H1 (cell line): ENCODE results near the gene SLC51B. TPM values are rescaled to one million over a fixed set of nuclear protein-coding genes. Genes with fewer than 3 reads are reported as not detected.

Source experiments
- CTCF ChIA-PET: fragments of 300-600 bp; sonication (Branson Sonifier 250); formaldehyde crosslinking; loops from one replicate; lab custom pipeline; 2021; ENCODE audit not compliant: partially characterized antibody; lab: Charles Lee
- POLR2A ChIA-PET: fragments of 300-600 bp; sonication (Branson Sonifier 250); formaldehyde crosslinking; loops from one replicate; lab custom pipeline; 2021; ENCODE audit warnings: inconsistent platforms; ENCODE audit not compliant: partially characterized antibody; lab: Charles Lee
- DNase-seq, 2 experiments: peaks; one replicate each; pipeline versions ENCODE4 v3.0.0 to v3.0.0-alpha.2; 2010 to 2022; ENCODE audit warnings: low spot score in 2 of 2, low read depth in 1 of 2, mixed read lengths in 1 of 2
- FAIRE-seq: peaks from 2 replicates; lab custom pipeline; 2011; peaks lifted over from hg19 to GRCh38; lab: Jason Lieb, UNC
- H2AFZ ChIP-seq: 2 replicates; pipeline ENCODE4 v1.8.1; 2012; ENCODE audit warnings: low read length, inconsistent platforms
- H2AK5ac ChIP-seq: 2 replicates; pipeline ENCODE4 v1.6.1; 2013; ENCODE audit warnings: low read depth, low read length
- H2BK120ac ChIP-seq: replicated peaks from 2 replicates; pipeline ENCODE3; 2013; ENCODE audit warnings: low read depth, low read length, inconsistent platforms
- H2BK12ac ChIP-seq: 2 replicates; pipeline ENCODE4 v1.6.1; 2013; ENCODE audit warnings: low read depth, low read length
- H2BK15ac ChIP-seq: 2 replicates; pipeline ENCODE4 v1.6.1; 2013; ENCODE audit warnings: low read length
- H2BK20ac ChIP-seq: 2 replicates; pipeline ENCODE4 v1.6.1; 2013; ENCODE audit warnings: low read length
- H2BK5ac ChIP-seq: 2 replicates; pipeline ENCODE4 v1.6.1; 2013; ENCODE audit warnings: low read depth, low read length
- H3K14ac ChIP-seq: 2 replicates; pipeline ENCODE4 v1.6.1; 2013; ENCODE audit warnings: inconsistent platforms; ENCODE audit not compliant: insufficient read length
- H3K18ac ChIP-seq: 2 replicates; pipeline ENCODE4 v1.6.1; 2013; ENCODE audit warnings: low read length; ENCODE audit errors: extremely low read depth
- H3K23ac ChIP-seq: 2 replicates; pipeline ENCODE4 v1.6.1; 2013; ENCODE audit warnings: inconsistent platforms; ENCODE audit not compliant: insufficient read length
- H3K23me2 ChIP-seq: 2 replicates; pipeline ENCODE4 v1.6.1; 2013; ENCODE audit warnings: low read depth, low read length
- H3K27ac ChIP-seq: 2 replicates; pipeline ENCODE4 v1.6.1; 2011; ENCODE audit warnings: low read depth, low read length, inconsistent platforms
- H3K27me3 ChIP-seq, 4 experiments: replicated peaks in 1 of 4; 1 replicate in 1 of 4; 2 replicates in 3 of 4; pipeline versions ENCODE4 v1.6.1 to v1.8.1; 2011 to 2013; ENCODE audit warnings: low read length in 3 of 4, mild to moderate bottlenecking in 3 of 4, inconsistent platforms in 2 of 4, mixed read lengths in 2 of 4, moderate library complexity in 1 of 4; ENCODE audit not compliant: control insufficient read depth in 3 of 4, insufficient read depth in 3 of 4; ENCODE audit errors: extremely low read depth in 1 of 4
- H3K36me3 ChIP-seq, 4 experiments: 2 replicates each; pipeline versions ENCODE4 v1.6.1 to v1.8.1; 2011 to 2013; ENCODE audit warnings: mild to moderate bottlenecking in 4 of 4, low read length in 3 of 4, moderate library complexity in 2 of 4, control low read depth in 1 of 4, inconsistent platforms in 1 of 4; ENCODE audit not compliant: insufficient read depth in 4 of 4, control insufficient read depth in 2 of 4
- H3K4ac ChIP-seq: replicated peaks from 2 replicates; pipeline ENCODE3; 2013; ENCODE audit warnings: low read length, low read depth, mixed read lengths, inconsistent platforms; ENCODE audit not compliant: insufficient read length
- H3K4me1 ChIP-seq, 4 experiments: replicated peaks in 1 of 4; 1 replicate in 1 of 4; 2 replicates in 3 of 4; pipeline versions ENCODE4 v1.6.1 to v1.8.1; 2011 to 2013; ENCODE audit warnings: low read length in 3 of 4, inconsistent platforms in 2 of 4, mixed read lengths in 1 of 4; ENCODE audit not compliant: insufficient read depth in 4 of 4, control insufficient read depth in 3 of 4
- H3K4me2 ChIP-seq, 2 experiments: 2 replicates each; pipeline versions ENCODE4 v1.6.1 to v1.8.1; 2011 to 2013; ENCODE audit warnings: low read depth in 2 of 2, low read length in 2 of 2, control low read depth in 1 of 2, inconsistent platforms in 1 of 2, mild to moderate bottlenecking in 1 of 2; ENCODE audit not compliant: insufficient read depth in 1 of 2
- H3K4me3 ChIP-seq, 4 experiments: fragments of 200-600, 300-600 bp in 1 of 4; sonication (generic), shearing (Covaris generic), sonication (Bioruptor Twin) in 1 of 4; 2 replicates each; pipeline versions ENCODE4 v1.5.1 to v1.8.1; 2011 to 2016; ENCODE audit warnings: low read length in 4 of 4, low read depth in 3 of 4, control low read depth in 2 of 4, inconsistent platforms in 2 of 4, mild to moderate bottlenecking in 2 of 4, mixed read lengths in 1 of 4, moderate library complexity in 1 of 4; ENCODE audit not compliant: insufficient read depth in 2 of 4; ENCODE audit errors: extremely low read depth in 1 of 4
- H3K56ac ChIP-seq: replicated peaks from 2 replicates; pipeline ENCODE3; 2013; ENCODE audit warnings: low read depth, mild to moderate bottlenecking, mixed read lengths, low read length, inconsistent platforms; ENCODE audit not compliant: insufficient read length
- H3K79me1 ChIP-seq: 2 replicates; pipeline ENCODE4 v1.6.1; 2013; ENCODE audit warnings: low read depth, low read length, control low read depth
- H3K79me2 ChIP-seq, 2 experiments: 2 replicates each; pipeline versions ENCODE4 v1.6.1 to v1.8.1; 2012 to 2013; ENCODE audit warnings: low read length in 2 of 2, mild to moderate bottlenecking in 2 of 2, inconsistent platforms in 1 of 2; ENCODE audit not compliant: insufficient read depth in 2 of 2, control insufficient read depth in 1 of 2
- H3K9ac ChIP-seq, 4 experiments: replicated peaks in 1 of 4; 1 replicate in 1 of 4; 2 replicates in 3 of 4; pipeline versions ENCODE4 v1.6.1 to v1.8.1; 2011 to 2013; ENCODE audit warnings: low read depth in 3 of 4, low read length in 3 of 4, control low read depth in 2 of 4, mild to moderate bottlenecking in 2 of 4, moderate library complexity in 2 of 4, inconsistent platforms in 1 of 4; ENCODE audit errors: extremely low read depth in 1 of 4
- H3K9me3 ChIP-seq, 2 experiments: 2 replicates each; pipeline versions ENCODE4 v1.6.1 to v1.8.1; 2012 to 2013; ENCODE audit warnings: mild to moderate bottlenecking in 2 of 2, moderate library complexity in 2 of 2, control low read depth in 1 of 2, inconsistent platforms in 1 of 2, low read depth in 1 of 2, low read length in 1 of 2, mixed read lengths in 1 of 2; ENCODE audit not compliant: insufficient read depth in 2 of 2
- H4K20me1 ChIP-seq, 2 experiments: replicated peaks in 1 of 2; 2 replicates each; pipeline versions ENCODE3 to v1.8.1; 2011 to 2013; ENCODE audit warnings: inconsistent platforms in 2 of 2, low read length in 2 of 2, mild to moderate bottlenecking in 1 of 2; ENCODE audit not compliant: insufficient read depth in 2 of 2, control insufficient read depth in 1 of 2
- H4K5ac ChIP-seq: 2 replicates; pipeline ENCODE4 v1.6.1; 2013; ENCODE audit warnings: low read length, low read depth, mixed read lengths, inconsistent platforms; ENCODE audit not compliant: insufficient read length
- H4K8ac ChIP-seq: 2 replicates; pipeline ENCODE4 v1.8.0; 2013; ENCODE audit warnings: mild to moderate bottlenecking, moderate library complexity, low read length, inconsistent platforms; ENCODE audit not compliant: insufficient read depth; ENCODE audit errors: extremely low read depth
- H4K91ac ChIP-seq: replicated peaks from 2 replicates; pipeline ENCODE3; 2013; ENCODE audit warnings: low read length, mixed read lengths, inconsistent platforms; ENCODE audit not compliant: insufficient read length
- CEBPB ChIP-seq: IDR thresholded peaks from 2 replicates; pipeline ENCODE4 v1.6.1; 2012; ENCODE audit warnings: low read depth, low read length
- FOSL1 ChIP-seq: IDR thresholded peaks from 2 replicates; pipeline ENCODE4 v1.6.1; 2011; ENCODE audit warnings: mild to moderate bottlenecking, low read depth, low read length, moderate library complexity; ENCODE audit not compliant: insufficient read depth
- NRF1 ChIP-seq: IDR thresholded peaks from 2 replicates; pipeline ENCODE4 v1.6.1; 2011; ENCODE audit warnings: mild to moderate bottlenecking, low read depth, low read length, improper control_type of control experiment
- PHF8 ChIP-seq: fragments of 200-600 bp; sonication (generic); conservative IDR thresholded peaks from 2 replicates; pipeline ENCODE4 v1.7.1; 2012; ENCODE audit warnings: low read depth, mild to moderate bottlenecking, inconsistent platforms, low read length, moderate library complexity
- POU5F1 ChIP-seq: IDR thresholded peaks from 2 replicates; pipeline ENCODE4 v1.6.1; 2011; ENCODE audit warnings: low read depth, mild to moderate bottlenecking, low read length, moderate library complexity
- TBP ChIP-seq: IDR thresholded peaks from 2 replicates; pipeline ENCODE4 v1.6.1; 2011; ENCODE audit warnings: low read depth, low read length, improper control_type of control experiment
- ZNF274 ChIP-seq: IDR thresholded peaks from 2 replicates; pipeline ENCODE4 v1.7.0; 2012; ENCODE audit warnings: low read length, borderline replicate concordance; ENCODE audit errors: extremely low read depth
- WGBS, 2 experiments: shearing (Covaris generic) in 1 of 2; methylation state at CpG; one replicate each; pipeline versions ENCODE4 v1.1.6 to v1.1.7; 2013 to 2015; ENCODE audit warnings: low lambda C conversion rate in 2 of 2, mixed read lengths in 2 of 2, inconsistent platforms in 1 of 2, low coverage in 1 of 2, missing lambda C conversion rate in 1 of 2; ENCODE audit not compliant: insufficient replicate concordance in 2 of 2, insufficient coverage in 1 of 2, insufficient read length in 1 of 2; ENCODE audit errors: extremely low coverage in 1 of 2, missing lambda C conversion rate in 1 of 2; 5-methylcytosine and 5-hydroxymethylcytosine counted together
- polyA plus RNA-seq, 7 experiments: library from polyadenylated mRNA; depleted of rRNA in 3 of 7; stranded (reverse) in 5 of 7; unstranded in 2 of 7; fragments of >200 nt in 5 of 7; fragments of 200-250 nt in 2 of 7; gene quantifications; 1 replicate in 5 of 7; 2 replicates in 1 of 7; 4 replicates in 1 of 7; pipeline versions ENCODE4 v1.2.1 to v1.2.3, GENCODE V29; 2011 to 2013; ENCODE audit warnings: missing spikeins in 2 of 7, mixed read lengths in 2 of 7
- total RNA-seq: library from RNA; stranded (reverse); fragmentation: NEBNext Ultra II Directional; extraction: Animal tissue kit (Norgen Biotek cat#: 25700); gene quantifications from 2 replicates; pipeline ENCODE4 v1.2.1, GENCODE V29; 2021

SLC51B gene
- total and polyA plus RNA-seq, 2 of the 8 experiments (the other 6 are each of a cell fraction or from before 2014, with no cell fraction given) = not detected

- POLR2A ChIA-PET = interaction anchor here (1.0 kb wide), 1 partner anchor 10 kb away, joined by 3 read pairs; no protein-coding TSS in a partner anchor
- no peak overlapping the region for H4K8ac ChIP-seq
- H2AFZ ChIP-seq = no peak overlapping the region
- FAIRE-seq (no peak), DNase-seq (no peak)
- peaks cover 0 to 6% (median 4%) of the 10 kb centered on the region in 4 experiments; a peak in 3 of 7 replicates for H3K27me3 ChIP-seq
- no peak overlapping the region for H2BK12ac ChIP-seq
- no peak overlapping the region for H2BK5ac ChIP-seq
- H4K20me1 ChIP-seq = no peaks in the 10 kb centered on the region
- no peaks in the 10 kb centered on the region for H3K9me3 ChIP-seq
- H3K36me3 ChIP-seq = no peaks in the 10 kb centered on the region
- no peak overlapping the region for H3K23ac ChIP-seq
- H3K18ac ChIP-seq = no peak overlapping the region
- H3K23me2 ChIP-seq = peaks cover 5% of the 10 kb centered on the region; the same call in 1 of the 2 replicates
- CTCF ChIA-PET = interaction anchor here (1.5 to 9.6 kb wide), 6 partner anchors 13 to 64 kb away, joined by 4 to 259 read pairs (median 42); partner anchors contain the start of gene KBTBD13
- H3K56ac ChIP-seq = no peak overlapping the region
- H3K4me3 ChIP-seq = no peak overlapping the region
- H2BK120ac ChIP-seq = no peak overlapping the region
- no peak overlapping the region for H2AK5ac ChIP-seq
- 89% methylated on average over 7 of the region's 7 CpGs; no CpG with 5 or more reads in 1 of the 2 experiments for WGBS, 2 experiments
- TF ChIP-seq FOSL1 = no peak
- TF ChIP-seq TBP = no peak
- TF ChIP-seq PHF8 = no peak
- TF ChIP-seq NRF1 = no peak
- no peak for TF ChIP-seq POU5F1
- TF ChIP-seq CEBPB = no peak
- TF ChIP-seq ZNF274 = no peak
- no peak overlapping the region for H3K4ac ChIP-seq
- H3K9ac ChIP-seq = no peak overlapping the region
- H3K79me2 ChIP-seq = no peaks in the 10 kb centered on the region
- no peaks in the 10 kb centered on the region for H3K79me1 ChIP-seq
- no peak overlapping the region for H3K4me2 ChIP-seq
- peaks cover 0 to 3% (median under 1%) of the 10 kb centered on the region in 4 experiments; a peak in 3 of 7 replicates for H3K4me1 ChIP-seq
- H2BK20ac ChIP-seq = no peak overlapping the region
- no peak overlapping the region for H4K91ac ChIP-seq
- no peak overlapping the region for H4K5ac ChIP-seq
- H2BK15ac ChIP-seq = no peak overlapping the region
- H3K14ac ChIP-seq = no peak overlapping the region
- no peak overlapping the region for H3K27ac ChIP-seq
These were observed 52.6 kb downstream of the SLC51B start for GRCh38 chr15:65097651-65098263.
